A673 (cell line): ENCODE measurements around the gene TTLL5. TPM values are rescaled to one million over a fixed set of nuclear protein-coding genes. Genes with fewer than 3 reads are reported as not detected.

Experiments
- BruUV-seq: library from RNA; stranded (reverse); fragments of 400-500 nt; replicated peaks from 2 replicates; lab custom pipeline; 2021; lab: Mats Ljungman, UMichigan
- CTCF ChIA-PET: fragments of 300-600 bp; sonication (Branson Sonifier 250); formaldehyde crosslinking; loops from one replicate; lab custom pipeline; 2022; ENCODE audit warnings: antibody characterized with exemption; lab: Charles Lee
- POLR2A ChIA-PET: fragments of 300-600 bp; sonication (Branson Sonifier 250); formaldehyde crosslinking; loops from one replicate; lab custom pipeline; 2022; ENCODE audit warnings: antibody characterized with exemption; ENCODE audit not compliant: low non-redundant PET; lab: Charles Lee
- DNase-seq: peaks from one replicate; pipeline ENCODE4 v3.0.0-alpha.2; 2015; ENCODE audit warnings: low spot score
- H3K27ac ChIP-seq: fragments of 200-600 bp; sonication (generic); 2 replicates; pipeline ENCODE4 v1.5.1; 2016; ENCODE audit warnings: mixed run types, low read depth, mild to moderate bottlenecking, mixed read lengths, antibody characterized with exemption, low read length; ENCODE audit not compliant: poor library complexity, severe bottlenecking
- H3K27me3 ChIP-seq: fragments of 200-600 bp; sonication (generic); replicated peaks from 2 replicates; pipeline ENCODE4 v1.6.1; 2017; ENCODE audit warnings: mixed run types, low read depth, mild to moderate bottlenecking, mixed read lengths, antibody characterized with exemption, low read length; ENCODE audit not compliant: insufficient read depth, poor library complexity
- H3K36me3 ChIP-seq: fragments of 200-600 bp; sonication (generic); 2 replicates; pipeline ENCODE4 v1.6.1; 2016; ENCODE audit warnings: mixed run types, mild to moderate bottlenecking, mixed read lengths, antibody characterized with exemption, low read length; ENCODE audit not compliant: insufficient read depth, poor library complexity, severe bottlenecking
- H3K4me1 ChIP-seq: fragments of 200-600 bp; sonication (generic); 2 replicates; pipeline ENCODE4 v1.6.1; 2017; ENCODE audit warnings: mixed run types, mild to moderate bottlenecking, mixed read lengths, antibody characterized with exemption, low read length; ENCODE audit not compliant: insufficient read depth, poor library complexity, severe bottlenecking
- H3K4me3 ChIP-seq: fragments of 200-600 bp; sonication (generic); 2 replicates; pipeline ENCODE4 v1.5.1; 2016; ENCODE audit warnings: low read depth, mixed run types, mild to moderate bottlenecking, mixed read lengths, low read length; ENCODE audit not compliant: poor library complexity, severe bottlenecking
- H3K9me3 ChIP-seq: fragments of 200-600 bp; sonication (generic); 2 replicates; pipeline ENCODE4 v1.6.1; 2016; ENCODE audit warnings: mixed run types, low read depth, mild to moderate bottlenecking, mixed read lengths, antibody characterized with exemption, low read length; ENCODE audit not compliant: poor library complexity, severe bottlenecking
- CTCF ChIP-seq: fragments of 300-800, 200-600 bp; sonication (generic); conservative IDR thresholded peaks from 2 replicates; pipeline ENCODE4 v1.5.1; 2017; ENCODE audit warnings: low read depth, mild to moderate bottlenecking, antibody characterized with exemption, low read length, moderate library complexity, mixed read lengths
- EZH2 ChIP-seq: fragments of 200-600 bp; sonication (generic); IDR thresholded peaks from 2 replicates; pipeline ENCODE4 v1.6.1; 2017; ENCODE audit warnings: borderline replicate concordance, low read depth, mild to moderate bottlenecking, mixed read lengths, antibody characterized with exemption, low read length; ENCODE audit not compliant: poor library complexity, severe bottlenecking
- intact Hi-C: fragments of 100-400 bp; cut with micrococcal nuclease; formaldehyde crosslinking; loops from one replicate; pipeline ENCODE4 v1.10.0; 2022; ENCODE audit not compliant: unreplicated experiment
- total RNA-seq: library from RNA; stranded (reverse); gene quantifications from 2 replicates; pipeline ENCODE4 v1.2.3, GENCODE V29; 2021

Gene TTLL5
- total RNA-seq, 1 experiment from 2014 or later: 56.7 TPM

GRCh38 chr14:75714991-75715390 lies 53.9 kb downstream of the TTLL5 start:
- Histone ChIP-seq H3K9me3 (no peaks in the 10 kb centered on the region), H3K27ac (no peak overlapping the region), H3K36me3 (peaks cover 12% of the 10 kb centered on the region), H3K27me3 (no peaks in the 10 kb centered on the region), H3K4me1 (peaks cover 12% of the 10 kb centered on the region), H3K4me3 (no peak overlapping the region)
- DNase-seq: no peak
- intact Hi-C loops: no loop called here
- POLR2A ChIA-PET: no interaction called here
- BruUV-seq: no TSS peak
- CTCF ChIA-PET: no interaction called here
- TF ChIP-seq CTCF: no peak
- no peak for TF ChIP-seq EZH2

- no peak for DNase-seq
- peaks cover 20% of the 10 kb centered on the region for H3K4me1 ChIP-seq
- BruUV-seq: no TSS peak
- intact Hi-C loops: no loop called here
- no peaks in the 10 kb centered on the region for H3K9me3 ChIP-seq
- ChIA-PET CTCF (no interaction called here), POLR2A (interaction anchor here (0.5 kb wide), 1 partner anchor 653 kb away, joined by 11 read pairs; no protein-coding TSS in a partner anchor)
- H3K27ac ChIP-seq: no peak overlapping the region
- no peak for TF ChIP-seq CTCF
- no peak for TF ChIP-seq EZH2
- peaks cover 5% of the 10 kb centered on the region for H3K36me3 ChIP-seq
- H3K4me3 ChIP-seq: no peak overlapping the region
- H3K27me3 ChIP-seq: no peaks in the 10 kb centered on the region
Observed at GRCh38 chr14:75715926-75716780, 55.1 kb downstream of the TTLL5 start.

DNA sequence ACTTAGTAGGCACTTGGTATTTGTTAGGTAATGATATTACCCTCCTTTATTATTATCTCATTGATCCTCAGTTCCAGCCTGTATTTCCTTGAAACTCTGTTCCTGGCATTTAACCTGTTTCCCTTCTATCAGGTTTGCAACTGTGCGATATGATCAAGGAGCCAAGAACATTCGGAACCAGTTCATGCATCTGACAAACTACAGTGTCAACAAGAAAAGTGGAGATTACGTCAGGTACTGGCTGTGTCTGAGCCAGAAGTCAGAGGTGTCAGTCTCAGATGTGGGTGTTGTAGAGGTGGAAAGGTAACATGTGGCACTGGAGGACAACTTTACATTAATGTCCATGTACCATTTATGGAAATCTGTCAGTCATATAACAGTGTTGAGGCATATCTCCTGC lies 56.7 kb downstream of the TTLL5 start:
- H3K4me3 ChIP-seq: no peak overlapping the region
- no peaks in the 10 kb centered on the region for H3K27me3 ChIP-seq
- peaks cover 5% of the 10 kb centered on the region for H3K36me3 ChIP-seq
- no peaks in the 10 kb centered on the region for H3K9me3 ChIP-seq
- TF ChIP-seq EZH2 (no peak), CTCF (no peak)
- peaks cover 8% of the 10 kb centered on the region for H3K4me1 ChIP-seq
- ChIA-PET POLR2A (no interaction called here), CTCF (no interaction called here)
- H3K27ac ChIP-seq: no peak overlapping the region
- intact Hi-C loops: no loop called here
- no peak for DNase-seq
- BruUV-seq: no TSS peak
